Lower lobe of right lung (tissue), 2 donors: ENCODE results near the gene SOX8. TPM values are rescaled to one million over a fixed set of nuclear protein-coding genes. Genes with fewer than 3 reads are reported as not detected.

Experiments
- ATAC-seq, 2 donors: fragments of 200-7000 bp; cut with Tn5 transposase; one replicate each; pipeline ENCODE4 v1.9.1; 2020 to 2022; ENCODE audit warnings: mild to moderate bottlenecking in 2 of 2, moderate library complexity in 2 of 2
- DNase-seq: peaks from one replicate; pipeline ENCODE4 v3.0.0-alpha.2; 2020
- H3K27ac ChIP-seq: fragments of 200-600 bp; one replicate; pipeline ENCODE4 v1.8.0; 2022
- H3K27me3 ChIP-seq: fragments of 200-600 bp; one replicate; pipeline ENCODE4 v1.8.0; 2022; ENCODE audit warnings: low read depth
- H3K36me3 ChIP-seq: fragments of 200-600 bp; one replicate; pipeline ENCODE4 v1.8.0; 2022; ENCODE audit warnings: mild to moderate bottlenecking
- H3K4me1 ChIP-seq: fragments of 200-600 bp; one replicate; pipeline ENCODE4 v1.8.0; 2022
- H3K4me3 ChIP-seq: fragments of 200-600 bp; one replicate; pipeline ENCODE4 v1.8.0; 2022; ENCODE audit warnings: mild to moderate bottlenecking
- H3K9me3 ChIP-seq: fragments of 200-600 bp; one replicate; pipeline ENCODE4 v1.8.0; 2022
- intact Hi-C: fragments of 100-400 bp; cut with DNase I; formaldehyde crosslinking; loops from one replicate; pipeline ENCODE4 v1.11.0; 2022
- total RNA-seq: library from RNA; stranded (reverse); fragmentation: NEBNext Ultra II Directional; extraction: Animal tissue kit (Norgen Biotek cat#: 25700); gene quantifications from one replicate; pipeline ENCODE4 v1.2.1, GENCODE V29; 2021
- TF ChIP-seq, protein P1 (sequence below): fragments of 200-600 bp; IDR thresholded peaks from one replicate; pipeline ENCODE4 v1.8.0; 2022; ENCODE audit warnings: antibody characterized with exemption, mild to moderate bottlenecking
- donor health status: DM: no; HTN: yes; CAD: no; lungs with severe emphysema.

SOX8 gene
- total RNA-seq, 1 donor from 2014 or later: 0.15 TPM

GRCh38 chr16:976389-976931 is 5.1 kb upstream of the SOX8 start:
- Histone ChIP-seq H3K27ac (no peak overlapping the region), H3K9me3 (no peaks in the 10 kb centered on the region), H3K4me1 (peaks cover 8% of the 10 kb centered on the region), H3K4me3 (no peak overlapping the region), H3K27me3 (peaks cover 27% of the 10 kb centered on the region), H3K36me3 (no peaks in the 10 kb centered on the region)
- ATAC-seq (no peak), DNase-seq (no peak)
- TF ChIP-seq, protein P1, sequence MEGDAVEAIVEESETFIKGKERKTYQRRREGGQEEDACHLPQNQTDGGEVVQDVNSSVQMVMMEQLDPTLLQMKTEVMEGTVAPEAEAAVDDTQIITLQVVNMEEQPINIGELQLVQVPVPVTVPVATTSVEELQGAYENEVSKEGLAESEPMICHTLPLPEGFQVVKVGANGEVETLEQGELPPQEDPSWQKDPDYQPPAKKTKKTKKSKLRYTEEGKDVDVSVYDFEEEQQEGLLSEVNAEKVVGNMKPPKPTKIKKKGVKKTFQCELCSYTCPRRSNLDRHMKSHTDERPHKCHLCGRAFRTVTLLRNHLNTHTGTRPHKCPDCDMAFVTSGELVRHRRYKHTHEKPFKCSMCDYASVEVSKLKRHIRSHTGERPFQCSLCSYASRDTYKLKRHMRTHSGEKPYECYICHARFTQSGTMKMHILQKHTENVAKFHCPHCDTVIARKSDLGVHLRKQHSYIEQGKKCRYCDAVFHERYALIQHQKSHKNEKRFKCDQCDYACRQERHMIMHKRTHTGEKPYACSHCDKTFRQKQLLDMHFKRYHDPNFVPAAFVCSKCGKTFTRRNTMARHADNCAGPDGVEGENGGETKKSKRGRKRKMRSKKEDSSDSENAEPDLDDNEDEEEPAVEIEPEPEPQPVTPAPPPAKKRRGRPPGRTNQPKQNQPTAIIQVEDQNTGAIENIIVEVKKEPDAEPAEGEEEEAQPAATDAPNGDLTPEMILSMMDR: no peak
- intact Hi-C loops: no loop called here

- intact Hi-C loops: no loop called here
- no peaks in the 10 kb centered on the region for H3K36me3 ChIP-seq
- no peak overlapping the region for H3K27ac ChIP-seq
- TF ChIP-seq, protein P1: no peak
- H3K27me3 ChIP-seq: peaks cover 30% of the 10 kb centered on the region
- ATAC-seq (no peak), DNase-seq (no peak)
- H3K9me3 ChIP-seq: no peaks in the 10 kb centered on the region
- H3K4me3 ChIP-seq: no peak overlapping the region
- peaks cover 10% of the 10 kb centered on the region for H3K4me1 ChIP-seq
Measured at GRCh38 chr16:977081-977701, 4.4 kb upstream of the SOX8 start.

GRCh38 chr16:977896-978295 is 3.7 kb upstream of the SOX8 start:
- H3K36me3 ChIP-seq: no peaks in the 10 kb centered on the region
- peaks cover 37% of the 10 kb centered on the region for H3K27me3 ChIP-seq
- H3K4me1 ChIP-seq: peaks cover 14% of the 10 kb centered on the region
- ATAC-seq (no peak), DNase-seq (no peak)
- no peak overlapping the region for H3K27ac ChIP-seq
- TF ChIP-seq, protein P1: no peak
- intact Hi-C loops: no loop called here
- no peaks in the 10 kb centered on the region for H3K9me3 ChIP-seq
- H3K4me3 ChIP-seq: no peak overlapping the region

DNA sequence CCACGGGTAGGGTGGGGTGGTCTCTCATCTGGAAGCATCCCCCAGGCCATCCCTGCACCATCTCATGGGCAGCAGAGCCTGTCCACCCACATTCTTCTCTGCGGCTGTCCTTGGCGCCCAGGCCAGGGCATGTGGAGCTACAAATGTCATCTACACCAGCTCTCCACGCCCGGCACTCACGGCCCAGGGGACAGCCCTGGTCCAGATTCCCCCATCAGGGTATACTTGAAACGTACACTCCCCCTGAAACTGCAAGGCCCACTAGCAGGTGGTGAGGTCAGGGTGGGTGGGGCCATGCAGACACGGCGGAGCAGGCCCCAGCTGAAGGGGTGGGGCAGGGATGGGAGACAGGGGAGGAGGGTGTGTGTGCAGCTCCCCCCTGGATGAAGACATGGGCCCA is 3.2 kb upstream of the SOX8 start:
- peaks cover 14% of the 10 kb centered on the region for H3K4me1 ChIP-seq
- DNase-seq: no peak
- no peaks in the 10 kb centered on the region for H3K36me3 ChIP-seq
- no peak for ATAC-seq
- H3K4me3 ChIP-seq: no peak overlapping the region
- H3K9me3 ChIP-seq: no peaks in the 10 kb centered on the region
- intact Hi-C loops: no loop called here
- TF ChIP-seq, protein P1: no peak
- H3K27ac ChIP-seq: no peak overlapping the region
- peaks cover 42% of the 10 kb centered on the region for H3K27me3 ChIP-seq

GRCh38 chr16:979147-979546 is 2.4 kb upstream of the SOX8 start:
- no peak for ATAC-seq
- Histone ChIP-seq H3K36me3 (no peaks in the 10 kb centered on the region), H3K4me3 (no peak overlapping the region), H3K4me1 (peaks cover 14% of the 10 kb centered on the region), H3K9me3 (no peaks in the 10 kb centered on the region), H3K27me3 (peaks cover 50% of the 10 kb centered on the region), H3K27ac (no peak overlapping the region)
- no peak for DNase-seq
- TF ChIP-seq, protein P1: no peak
- intact Hi-C loops: no loop called here
